Measurements from ENCODE around the gene TIMM17A.
A peak's percentile ranks its signal among the peaks of the same experiment; 100 is the strongest.

The TIMM17A gene
- 41.8 reads per million, percentile 64 among the genes with 10 or more reads in this experiment for total RNA-seq

- peak; percentile 90 for DNase-seq
Measured at GRCh38 chr1:201955009-201955728, at the start of gene TIMM17A. TSS of gene TIMM17A (plus strand) at chr1:201955503. CDS start at chr1:201955527, 24 bp downstream.

GRCh38 chr1:201906336-201906735, 49.0 kb upstream of the TIMM17A start:
- DNase-seq = no peak

- no peak for DNase-seq
Measured at GRCh38 chr1:201907621-201908020, 47.7 kb upstream of the TIMM17A start.

- DNase-seq = no peak
Measured at GRCh38 chr1:201911826-201912571, 43.3 kb upstream of the TIMM17A start.

- DNase-seq = no peak
Measured at GRCh38 chr1:201912832-201913231, 42.5 kb upstream of the TIMM17A start.

- no peak for DNase-seq
Measured at GRCh38 chr1:201914456-201915235, 40.7 kb upstream of the TIMM17A start.

GRCh38 chr1:201916649-201917249, 38.6 kb upstream of the TIMM17A start:
- no peak for DNase-seq

GRCh38 chr1:201917362-201918033, 37.8 kb upstream of the TIMM17A start:
- no peak for DNase-seq

- DNase-seq = no peak
Measured at GRCh38 chr1:201918343-201918742, 37.0 kb upstream of the TIMM17A start.

- DNase-seq = no peak
Measured at GRCh38 chr1:201921952-201922558, 33.2 kb upstream of the TIMM17A start.

GRCh38 chr1:201925301-201925567, 30.1 kb upstream of the TIMM17A start:
- no peak for DNase-seq

- DNase-seq = no peak
Measured at GRCh38 chr1:201925981-201926645, 29.2 kb upstream of the TIMM17A start.

- DNase-seq = no peak
Measured at GRCh38 chr1:201928266-201928665, 27.0 kb upstream of the TIMM17A start.

GRCh38 chr1:201930137-201930536, 25.2 kb upstream of the TIMM17A start:
- DNase-seq = no peak

GRCh38 chr1:201930803-201931202, 24.5 kb upstream of the TIMM17A start:
- no peak for DNase-seq

GRCh38 chr1:201933840-201934430, 21.4 kb upstream of the TIMM17A start:
- no peak for DNase-seq

GRCh38 chr1:201937624-201938213, 17.6 kb upstream of the TIMM17A start:
- no peak for DNase-seq

- DNase-seq = no peak
Measured at GRCh38 chr1:201938440-201939035, 16.8 kb upstream of the TIMM17A start.

- no peak for DNase-seq
Measured at GRCh38 chr1:201939148-201939547, 16.2 kb upstream of the TIMM17A start.

GRCh38 chr1:201939574-201939973, 15.7 kb upstream of the TIMM17A start:
- no peak for DNase-seq

All from effector CD4-positive, alpha-beta T cell (primary cell).